Liver (tissue), 9 donors: Measurements from ENCODE around the gene GABRA1. TPM values are rescaled to one million over a fixed set of nuclear protein-coding genes. Genes with fewer than 3 reads are reported as not detected.

Experiments used
- DNase-seq: peaks from one replicate; pipeline ENCODE4 v3.0.0-alpha.2; 2017; ENCODE audit warnings: low spot score
- H3K27ac ChIP-seq, 2 donors: one replicate each; pipeline ENCODE4 v1.7.0; 2013; ENCODE audit warnings: inconsistent platforms in 2 of 2, low read length in 2 of 2, control low read depth in 1 of 2, low read depth in 1 of 2, mild to moderate bottlenecking in 1 of 2
- H3K27me3 ChIP-seq, 4 donors: one replicate each; pipeline versions ENCODE4 v1.6.1 to v1.7.0; 2013; ENCODE audit warnings: low read length in 3 of 4, inconsistent platforms in 1 of 4, mild to moderate bottlenecking in 1 of 4, moderate library complexity in 1 of 4; ENCODE audit not compliant: control insufficient read depth in 4 of 4, insufficient read depth in 4 of 4
- H3K36me3 ChIP-seq, 4 donors: one replicate each; pipeline versions ENCODE4 v1.6.1 to v1.7.0; 2013; ENCODE audit warnings: low read length in 3 of 4, mild to moderate bottlenecking in 3 of 4, low read depth in 1 of 4, moderate library complexity in 1 of 4; ENCODE audit not compliant: control insufficient read depth in 4 of 4, insufficient read depth in 3 of 4
- H3K4me1 ChIP-seq, 4 donors: one replicate each; pipeline versions ENCODE4 v1.6.1 to v1.7.0; 2013; ENCODE audit warnings: low read length in 3 of 4, mild to moderate bottlenecking in 3 of 4, moderate library complexity in 1 of 4; ENCODE audit not compliant: control insufficient read depth in 4 of 4, insufficient read depth in 4 of 4
- H3K4me3 ChIP-seq, 3 donors: one replicate each; pipeline versions ENCODE4 v1.6.1 to v1.7.0; 2013; ENCODE audit warnings: low read length in 3 of 3, control low read depth in 1 of 3, low read depth in 1 of 3, mild to moderate bottlenecking in 1 of 3
- H3K9ac ChIP-seq, 2 donors: one replicate each; pipeline ENCODE4 v1.7.0; 2013; ENCODE audit warnings: low read length in 2 of 2, mild to moderate bottlenecking in 2 of 2, moderate library complexity in 2 of 2, control low read depth in 1 of 2, low read depth in 1 of 2
- H3K9me3 ChIP-seq, 4 donors: one replicate each; pipeline versions ENCODE4 v1.6.1 to v1.7.0; 2013; ENCODE audit warnings: low read length in 3 of 4; ENCODE audit not compliant: control insufficient read depth in 4 of 4
- HNF4A ChIP-seq, 2 donors: conservative IDR thresholded peaks; 2 replicates each; pipeline ENCODE4 v1.6.1; 2016; ENCODE audit warnings: antibody characterized with exemption in 2 of 2, mild to moderate bottlenecking in 2 of 2
- HNF4G ChIP-seq: IDR thresholded peaks from 2 replicates; pipeline ENCODE4 v1.6.1; 2016; ENCODE audit warnings: antibody characterized with exemption
- NR2F2 ChIP-seq: IDR thresholded peaks from 2 replicates; pipeline ENCODE4 v1.6.1; 2016; ENCODE audit warnings: antibody characterized with exemption
- RXRA ChIP-seq, 2 donors: IDR thresholded peaks; 2 replicates each; pipeline ENCODE4 v1.6.1; 2017 to 2018; ENCODE audit warnings: antibody characterized with exemption in 2 of 2, mild to moderate bottlenecking in 1 of 2
- WGBS: extraction: QIAGEN DNeasy Blood & Tissue Kit; methylation state at CpG from one replicate; pipeline ENCODE4 v1.1.7; 2013; 5-methylcytosine and 5-hydroxymethylcytosine counted together
- polyA plus RNA-seq, 2 donors: library from polyadenylated mRNA; stranded (reverse) in 1 of 2; unstranded in 1 of 2; fragments of 200-250 nt in 1 of 2; fragments of >200 nt in 1 of 2; fragmentation: Nextera tagmentation in 1 of 2; extraction: Ambion mirVana in 1 of 2; gene quantifications; one replicate each; pipeline versions ENCODE4 v1.2.1 to v1.2.3, GENCODE V29; 2013 to 2015
- total RNA-seq, 2 donors: library from RNA; depleted of rRNA; stranded (reverse); fragments of >200 nt; gene quantifications; one replicate each; pipeline ENCODE4 v1.2.3, GENCODE V29; 2014
- TF ChIP-seq, protein P1 (sequence below): IDR thresholded peaks from 2 replicates; pipeline ENCODE4 v1.6.1; 2016; ENCODE audit warnings: antibody characterized with exemption
- TF ChIP-seq, protein P2 (sequence below): IDR thresholded peaks from 2 replicates; pipeline ENCODE4 v1.6.1; 2016; ENCODE audit warnings: antibody characterized with exemption, mild to moderate bottlenecking
- TF ChIP-seq, protein P3 (sequence below): IDR thresholded peaks from 2 replicates; pipeline ENCODE4 v1.6.1; 2016; ENCODE audit warnings: antibody characterized with exemption
- TF ChIP-seq, protein P4 (sequence below): IDR thresholded peaks from 2 replicates; pipeline ENCODE4 v1.6.1; 2016; ENCODE audit warnings: antibody characterized with exemption
- donor health status: healthy.
- donor health status: healthy.
- donor health status: healthy.
- donor health status: healthy.
- donor health status: healthy.

Gene GABRA1
- total and polyA plus RNA-seq, 4 donors, result not detected

- Histone ChIP-seq H3K36me3 (no peaks in the 10 kb centered on the region), H3K4me1 (peaks cover 0 to 6% (median 1%) of the 10 kb centered on the region in 4 donors), H3K4me3 (no peak overlapping the region), H3K27ac (no peak overlapping the region), H3K9ac (no peak overlapping the region), H3K27me3 (peaks cover 0 to 3% (median 1%) of the 10 kb centered on the region in 4 donors), H3K9me3 (no peaks in the 10 kb centered on the region)
- TF ChIP-seq, protein P1, sequence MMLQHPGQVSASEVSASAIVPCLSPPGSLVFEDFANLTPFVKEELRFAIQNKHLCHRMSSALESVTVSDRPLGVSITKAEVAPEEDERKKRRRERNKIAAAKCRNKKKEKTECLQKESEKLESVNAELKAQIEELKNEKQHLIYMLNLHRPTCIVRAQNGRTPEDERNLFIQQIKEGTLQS, result no peak
- TF ChIP-seq, protein P2, sequence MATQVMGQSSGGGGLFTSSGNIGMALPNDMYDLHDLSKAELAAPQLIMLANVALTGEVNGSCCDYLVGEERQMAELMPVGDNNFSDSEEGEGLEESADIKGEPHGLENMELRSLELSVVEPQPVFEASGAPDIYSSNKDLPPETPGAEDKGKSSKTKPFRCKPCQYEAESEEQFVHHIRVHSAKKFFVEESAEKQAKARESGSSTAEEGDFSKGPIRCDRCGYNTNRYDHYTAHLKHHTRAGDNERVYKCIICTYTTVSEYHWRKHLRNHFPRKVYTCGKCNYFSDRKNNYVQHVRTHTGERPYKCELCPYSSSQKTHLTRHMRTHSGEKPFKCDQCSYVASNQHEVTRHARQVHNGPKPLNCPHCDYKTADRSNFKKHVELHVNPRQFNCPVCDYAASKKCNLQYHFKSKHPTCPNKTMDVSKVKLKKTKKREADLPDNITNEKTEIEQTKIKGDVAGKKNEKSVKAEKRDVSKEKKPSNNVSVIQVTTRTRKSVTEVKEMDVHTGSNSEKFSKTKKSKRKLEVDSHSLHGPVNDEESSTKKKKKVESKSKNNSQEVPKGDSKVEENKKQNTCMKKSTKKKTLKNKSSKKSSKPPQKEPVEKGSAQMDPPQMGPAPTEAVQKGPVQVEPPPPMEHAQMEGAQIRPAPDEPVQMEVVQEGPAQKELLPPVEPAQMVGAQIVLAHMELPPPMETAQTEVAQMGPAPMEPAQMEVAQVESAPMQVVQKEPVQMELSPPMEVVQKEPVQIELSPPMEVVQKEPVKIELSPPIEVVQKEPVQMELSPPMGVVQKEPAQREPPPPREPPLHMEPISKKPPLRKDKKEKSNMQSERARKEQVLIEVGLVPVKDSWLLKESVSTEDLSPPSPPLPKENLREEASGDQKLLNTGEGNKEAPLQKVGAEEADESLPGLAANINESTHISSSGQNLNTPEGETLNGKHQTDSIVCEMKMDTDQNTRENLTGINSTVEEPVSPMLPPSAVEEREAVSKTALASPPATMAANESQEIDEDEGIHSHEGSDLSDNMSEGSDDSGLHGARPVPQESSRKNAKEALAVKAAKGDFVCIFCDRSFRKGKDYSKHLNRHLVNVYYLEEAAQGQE, result peak; percentile 96
- TF ChIP-seq, protein P3, sequence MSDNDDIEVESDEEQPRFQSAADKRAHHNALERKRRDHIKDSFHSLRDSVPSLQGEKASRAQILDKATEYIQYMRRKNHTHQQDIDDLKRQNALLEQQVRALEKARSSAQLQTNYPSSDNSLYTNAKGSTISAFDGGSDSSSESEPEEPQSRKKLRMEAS, result no peak
- TF ChIP-seq RXRA (IDR thresholded peaks at IDR 0.05), result no peak
- WGBS, result 6% methylated on average over 5 of the region's 5 CpGs
- DNase-seq, result no peak
Measured at GRCh38 chr5:161846746-161847145, 1.2 kb upstream of the GABRA1 start.

DNA sequence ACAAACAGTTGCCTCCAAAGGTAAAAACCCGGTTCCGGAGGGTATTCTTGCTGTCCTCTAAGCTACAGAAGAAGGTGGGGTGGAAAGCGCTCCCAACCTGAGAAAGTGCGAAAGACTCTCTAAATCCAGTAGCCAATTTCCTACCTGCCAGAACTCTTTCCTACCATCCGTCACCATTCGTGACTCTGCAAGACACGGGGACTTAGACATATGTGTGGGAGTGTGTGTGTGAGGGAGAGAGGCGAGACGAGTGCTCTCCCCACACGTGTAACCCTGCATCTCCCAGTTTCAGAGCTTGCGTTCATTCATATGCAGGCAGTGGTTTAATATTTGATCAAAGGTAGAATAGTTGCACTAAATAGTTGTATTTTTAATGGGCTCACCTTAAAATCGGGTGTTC lies 473 bp upstream of the GABRA1 start:
- Histone ChIP-seq H3K27ac (no peak overlapping the region), H3K4me3 (no peak overlapping the region), H3K36me3 (no peaks in the 10 kb centered on the region), H3K9ac (no peak overlapping the region), H3K27me3 (peaks cover 0 to 3% (median 1%) of the 10 kb centered on the region in 4 donors), H3K4me1 (peaks cover 0 to 6% (median 1%) of the 10 kb centered on the region in 4 donors), H3K9me3 (no peaks in the 10 kb centered on the region)
- DNase-seq, result no peak
- WGBS, result 5% methylated on average over 12 of the region's 12 CpGs
- no peak for TF ChIP-seq HNF4G

GRCh38 chr5:161850491-161850890 lies 2.6 kb downstream of the GABRA1 start:
- no peak for DNase-seq
- Histone ChIP-seq H3K4me3 (no peak overlapping the region), H3K27ac (no peak overlapping the region), H3K36me3 (no peaks in the 10 kb centered on the region), H3K9me3 (no peaks in the 10 kb centered on the region), H3K9ac (no peak overlapping the region), H3K27me3 (peaks cover 0 to 6% (median 1%) of the 10 kb centered on the region in 4 donors), H3K4me1 (peaks cover 0 to 6% (median 1%) of the 10 kb centered on the region in 4 donors)
- TF ChIP-seq NR2F2 (no peak), HNF4G (no peak), HNF4A (conservative IDR thresholded peaks at IDR 0.05) (no peak)
- TF ChIP-seq, protein P4, sequence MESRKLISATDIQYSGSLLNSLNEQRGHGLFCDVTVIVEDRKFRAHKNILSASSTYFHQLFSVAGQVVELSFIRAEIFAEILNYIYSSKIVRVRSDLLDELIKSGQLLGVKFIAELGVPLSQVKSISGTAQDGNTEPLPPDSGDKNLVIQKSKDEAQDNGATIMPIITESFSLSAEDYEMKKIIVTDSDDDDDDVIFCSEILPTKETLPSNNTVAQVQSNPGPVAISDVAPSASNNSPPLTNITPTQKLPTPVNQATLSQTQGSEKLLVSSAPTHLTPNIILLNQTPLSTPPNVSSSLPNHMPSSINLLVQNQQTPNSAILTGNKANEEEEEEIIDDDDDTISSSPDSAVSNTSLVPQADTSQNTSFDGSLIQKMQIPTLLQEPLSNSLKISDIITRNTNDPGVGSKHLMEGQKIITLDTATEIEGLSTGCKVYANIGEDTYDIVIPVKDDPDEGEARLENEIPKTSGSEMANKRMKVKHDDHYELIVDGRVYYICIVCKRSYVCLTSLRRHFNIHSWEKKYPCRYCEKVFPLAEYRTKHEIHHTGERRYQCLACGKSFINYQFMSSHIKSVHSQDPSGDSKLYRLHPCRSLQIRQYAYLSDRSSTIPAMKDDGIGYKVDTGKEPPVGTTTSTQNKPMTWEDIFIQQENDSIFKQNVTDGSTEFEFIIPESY, result no peak
- TF ChIP-seq, protein P2, result no peak
- WGBS, result 71% methylated on average over 3 of the region's 3 CpGs
